ENCODE data around the gene OGDH. TPM values are rescaled to one million over a fixed set of nuclear protein-coding genes. Genes with fewer than 3 reads are reported as not detected.
"Not testable (repeated sequence)": the region's sequence is repeated elsewhere in the genome, so short reads cannot be mapped to it uniquely, and the experiment has no call there.

Gene OGDH
- total RNA-seq, 1 experiment from 2014 or later, result 75.1 TPM

GRCh38 chr7:44587843-44588711 is 18.4 kb upstream of the OGDH start:
- CTCF ChIA-PET, result interaction anchor here (0.6 to 1.0 kb wide), 9 partner anchors 13 to 547 kb away, joined by 3 to 7 read pairs (median 4); partner anchors contain the start of genes NACAD and OGDH
- Mint-ChIP-seq H3K27me3 (ENCODE audit: insufficient read depth, unreplicated experiment) (peaks cover 6% of the 10 kb centered on the region), H3K27ac (ENCODE audit: low read depth, unreplicated experiment) (no peak overlapping the region), H3K4me3 (ENCODE audit: unreplicated experiment) (no peak overlapping the region), H3K9me3 (ENCODE audit: unreplicated experiment) (no peaks in the 10 kb centered on the region), H3K4me1 (ENCODE audit: insufficient read depth, unreplicated experiment) (peaks cover 7% of the 10 kb centered on the region), H3K36me3 (ENCODE audit: insufficient read depth, unreplicated experiment) (no peaks in the 10 kb centered on the region)
- BruUV-seq (replicated peaks), result no TSS peak
- POLR2A ChIA-PET, result interaction anchor here (0.7 to 1.3 kb wide), 5 partner anchors 15 to 259 kb away, joined by 3 to 13 read pairs (median 3); partner anchors contain the start of gene H2AZ2
- intact Hi-C loops (cut with micrococcal nuclease), result loop anchor here (1.0 to 5.0 kb wide), 5 partner anchors 159 to 548 kb away; partner anchors contain the start of genes PPIA and ZMIZ2
- DNase-seq (ENCODE audit: unreplicated experiment), result peak; percentile 76
- peak; percentile 72 for TF ChIP-seq CTCF (IDR thresholded peaks at IDR 0.05; ENCODE audit: unreplicated experiment)

GRCh38 chr7:44590910-44591309 is 15.5 kb upstream of the OGDH start:
- Mint-ChIP-seq H3K27me3 (ENCODE audit: insufficient read depth, unreplicated experiment) (peaks cover 8% of the 10 kb centered on the region), H3K36me3 (ENCODE audit: insufficient read depth, unreplicated experiment) (no peaks in the 10 kb centered on the region), H3K9me3 (ENCODE audit: unreplicated experiment) (no peaks in the 10 kb centered on the region), H3K4me3 (ENCODE audit: unreplicated experiment) (no peak overlapping the region), H3K4me1 (ENCODE audit: insufficient read depth, unreplicated experiment) (peaks cover 7% of the 10 kb centered on the region), H3K27ac (ENCODE audit: low read depth, unreplicated experiment) (no peak overlapping the region)
- CTCF ChIA-PET, result interaction anchor here (1.2 to 3.1 kb wide), 2 partner anchors 256 to 545 kb away, joined by 5 to 16 read pairs; no protein-coding TSS in a partner anchor
- intact Hi-C loops (cut with micrococcal nuclease), result no loop called here
- DNase-seq (ENCODE audit: unreplicated experiment), result no peak
- no peak for TF ChIP-seq CTCF (IDR thresholded peaks at IDR 0.05; ENCODE audit: unreplicated experiment)
- POLR2A ChIA-PET, result interaction anchor here (0.5 to 2.3 kb wide), 4 partner anchors 8 to 207 kb away, joined by 3 to 14 read pairs (median 3); partner anchors contain the start of genes OGDH and TMED4
- BruUV-seq (replicated peaks), result no TSS peak

GRCh38 chr7:44595934-44596635 is 10.3 kb upstream of the OGDH start:
- H3K4me1 Mint-ChIP-seq (ENCODE audit: insufficient read depth, unreplicated experiment), result no peaks in the 10 kb centered on the region
- H3K9me3 Mint-ChIP-seq (ENCODE audit: unreplicated experiment), result no peaks in the 10 kb centered on the region
- intact Hi-C loops (cut with micrococcal nuclease), result no loop called here
- no TSS peak for BruUV-seq (replicated peaks)
- ChIA-PET CTCF (no interaction called here), POLR2A (interaction anchor here (0.9 to 1.9 kb wide), 3 partner anchors 10 to 14 kb away, joined by 3 to 5 read pairs (median 4); partner anchors contain the start of genes OGDH and TMED4)
- DNase-seq (ENCODE audit: unreplicated experiment), result no peak
- TF ChIP-seq CTCF (IDR thresholded peaks at IDR 0.05; ENCODE audit: unreplicated experiment), result no peak
- no peak overlapping the region for H3K4me3 Mint-ChIP-seq (ENCODE audit: unreplicated experiment)
- H3K27ac Mint-ChIP-seq (ENCODE audit: low read depth, unreplicated experiment), result no peak overlapping the region
- H3K36me3 Mint-ChIP-seq (ENCODE audit: insufficient read depth, unreplicated experiment), result no peaks in the 10 kb centered on the region
- peaks cover 8% of the 10 kb centered on the region for H3K27me3 Mint-ChIP-seq (ENCODE audit: insufficient read depth, unreplicated experiment)

GRCh38 chr7:44597181-44597580 is 9.2 kb upstream of the OGDH start:
- DNase-seq (ENCODE audit: unreplicated experiment); H3K9me3 Mint-ChIP-seq (ENCODE audit: unreplicated experiment); H3K27me3 Mint-ChIP-seq (ENCODE audit: insufficient read depth, unreplicated experiment); H3K4me3 Mint-ChIP-seq (ENCODE audit: unreplicated experiment); H3K4me1 Mint-ChIP-seq (ENCODE audit: insufficient read depth, unreplicated experiment); BruUV-seq (replicated peaks); POLR2A ChIA-PET; H3K36me3 Mint-ChIP-seq (ENCODE audit: insufficient read depth, unreplicated experiment); intact Hi-C loops (cut with micrococcal nuclease); CTCF ChIA-PET; H3K27ac Mint-ChIP-seq (ENCODE audit: low read depth, unreplicated experiment): not testable (repeated sequence)
